Measurements from ENCODE around the gene RER1. TPM values are rescaled to one million over a fixed set of nuclear protein-coding genes. Genes with fewer than 3 reads are reported as not detected.

RER1 gene
- total RNA-seq, 2 experiments from 2014 or later: 60.5 to 138 TPM

DNA sequence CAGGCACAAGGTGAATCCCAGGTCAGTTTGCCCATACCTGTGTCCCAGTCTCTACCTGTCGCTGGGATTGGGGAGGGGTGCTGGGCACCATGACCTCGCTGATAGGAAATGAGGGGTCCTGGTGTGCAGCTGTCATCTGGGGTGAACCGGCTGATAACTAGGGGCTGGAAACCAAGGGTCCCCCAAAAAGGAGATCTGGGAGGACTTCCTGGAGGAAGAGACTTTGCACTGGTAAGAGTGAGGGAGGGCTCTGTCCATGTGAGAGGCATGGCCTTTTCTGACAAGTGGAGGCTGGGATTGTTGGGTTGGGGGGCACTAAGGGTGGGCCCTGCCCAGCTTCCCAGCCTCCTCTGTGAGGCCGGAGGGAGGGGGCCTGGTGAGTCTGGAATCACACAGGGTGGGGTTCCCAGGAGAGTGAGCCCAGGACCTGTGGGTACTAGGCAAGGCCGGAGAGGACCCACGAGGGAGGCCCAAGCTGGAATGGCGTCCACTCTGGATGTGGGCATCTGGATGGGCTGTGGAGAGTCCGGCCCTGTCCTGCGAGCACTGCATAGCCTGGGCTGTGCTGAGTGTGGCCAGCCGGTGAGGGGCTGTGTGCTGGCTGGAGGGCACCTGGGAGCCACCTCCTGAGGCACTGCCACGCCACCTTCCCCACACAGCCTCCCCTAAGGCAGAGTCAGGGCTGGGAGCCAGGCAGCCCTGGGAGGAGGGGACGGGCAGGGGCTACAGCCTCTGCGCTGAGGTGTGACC lies 25.6 kb downstream of the RER1 start:
- Histone ChIP-seq H2AFZ (ENCODE audit: low read length) (no peak overlapping the region), H3K9me3 (ENCODE audit: low read length) (no peaks in the 10 kb centered on the region), H3K36me3 (ENCODE audit: insufficient read depth, low read length) (no peaks in the 10 kb centered on the region), H3K4me1 (ENCODE audit: insufficient read depth, low read length, poor library complexity, severe bottlenecking) (peaks cover 35% of the 10 kb centered on the region), H4K20me1 (ENCODE audit: insufficient read depth, low read length) (no peaks in the 10 kb centered on the region), H3K4me2 (ENCODE audit: low read length) (peak overlapping the region; percentile 91; the same call in 1 of the 2 replicates), H3K9me2 (ENCODE audit: insufficient read depth, low read length) (no peaks in the 10 kb centered on the region), H3K79me2 (ENCODE audit: insufficient read depth, low read depth, low read length) (no peaks in the 10 kb centered on the region), H3K4me3 (ENCODE audit: low read depth, low read length, poor library complexity, severe bottlenecking) (no peak overlapping the region), H3K27ac (ENCODE audit: low read depth, low read length, poor library complexity, severe bottlenecking) (no peak overlapping the region)
- intact Hi-C loops (cut with micrococcal nuclease; ENCODE audit: unreplicated experiment): no loop called here
- DNase-seq (ENCODE audit: low spot score): no peak
- TF ChIP-seq CTCF (conservative IDR thresholded peaks at IDR 0.05; ENCODE audit: low read length) (no peak), EZH2phosphoT487 (IDR thresholded peaks at IDR 0.05; ENCODE audit: borderline replicate concordance, low read depth, low read length) (no peak)
- BruUV-seq (replicated peaks): no TSS peak
- POLR2A ChIA-PET: no interaction called here
- CTCF ChIA-PET (ENCODE audit: unreplicated experiment): interaction anchor here (0.6 kb wide), 1 partner anchor 1125 kb away, joined by 4 read pairs; no protein-coding TSS in a partner anchor

DNA sequence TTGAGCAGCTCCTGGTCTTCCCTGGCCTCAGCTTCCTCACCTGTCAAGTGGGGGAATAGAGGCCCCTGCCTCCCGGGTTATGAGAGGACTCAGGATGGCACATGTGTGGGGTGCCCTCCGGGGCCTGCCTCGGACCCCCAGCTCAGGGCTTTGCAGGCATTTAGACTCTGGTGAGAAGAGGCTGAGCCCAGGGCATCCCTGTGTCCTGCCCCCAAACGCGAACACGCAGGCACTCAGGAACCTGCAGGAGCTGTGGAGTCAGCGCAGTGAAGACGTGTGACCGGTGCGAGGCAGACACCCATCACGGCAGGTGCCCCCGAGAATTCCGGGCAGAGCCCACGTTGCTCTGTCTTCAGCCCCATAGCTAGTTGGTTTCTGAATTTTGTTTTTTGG lies 26.2 kb downstream of the RER1 start:
- H2AFZ ChIP-seq (ENCODE audit: low read length): no peak overlapping the region
- H3K27ac ChIP-seq (ENCODE audit: low read depth, low read length, poor library complexity, severe bottlenecking): no peak overlapping the region
- H3K79me2 ChIP-seq (ENCODE audit: insufficient read depth, low read depth, low read length): no peaks in the 10 kb centered on the region
- H3K36me3 ChIP-seq (ENCODE audit: insufficient read depth, low read length): no peaks in the 10 kb centered on the region
- no peak overlapping the region for H3K4me3 ChIP-seq (ENCODE audit: low read depth, low read length, poor library complexity, severe bottlenecking)
- ChIA-PET CTCF (ENCODE audit: unreplicated experiment) (no interaction called here), POLR2A (no interaction called here)
- no peak for DNase-seq (ENCODE audit: low spot score)
- no peaks in the 10 kb centered on the region for H3K9me2 ChIP-seq (ENCODE audit: insufficient read depth, low read length)
- BruUV-seq (replicated peaks): no TSS peak
- intact Hi-C loops (cut with micrococcal nuclease; ENCODE audit: unreplicated experiment): no loop called here
- no peaks in the 10 kb centered on the region for H3K9me3 ChIP-seq (ENCODE audit: low read length)
- H4K20me1 ChIP-seq (ENCODE audit: insufficient read depth, low read length): no peaks in the 10 kb centered on the region
- no peak overlapping the region for H3K4me2 ChIP-seq (ENCODE audit: low read length)
- no peak for TF ChIP-seq CTCF (conservative IDR thresholded peaks at IDR 0.05; ENCODE audit: low read length)
- no peak for TF ChIP-seq EZH2phosphoT487 (IDR thresholded peaks at IDR 0.05; ENCODE audit: borderline replicate concordance, low read depth, low read length)
- H3K4me1 ChIP-seq (ENCODE audit: insufficient read depth, low read length, poor library complexity, severe bottlenecking): peaks cover 35% of the 10 kb centered on the region

DNA sequence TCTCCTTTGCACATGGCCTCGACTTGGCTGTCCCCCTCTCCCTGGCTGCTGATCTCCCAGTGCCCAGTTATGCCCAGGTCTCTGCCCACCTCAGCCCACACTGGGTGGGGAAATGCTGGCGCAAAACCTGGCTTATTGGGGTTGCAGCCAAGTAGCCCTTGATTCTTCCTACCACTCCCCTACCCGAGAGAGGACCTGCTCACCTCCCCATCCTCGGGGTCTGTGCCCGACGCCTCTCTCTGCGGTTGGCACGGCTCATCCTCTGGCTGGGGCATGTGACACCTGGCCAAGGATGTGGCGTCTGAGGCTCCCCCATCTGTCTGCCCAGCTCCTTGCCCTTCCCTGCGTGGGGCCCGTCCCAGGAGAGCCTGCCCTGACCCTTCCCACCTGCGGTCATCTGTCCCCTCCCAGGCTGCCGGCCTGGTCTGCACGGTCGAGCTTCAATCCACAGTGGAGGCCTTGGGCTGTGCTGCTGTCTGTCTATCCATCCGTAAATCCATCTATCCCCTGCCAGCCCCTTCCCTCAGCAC lies 27.2 kb downstream of the RER1 start:
- intact Hi-C loops (cut with micrococcal nuclease; ENCODE audit: unreplicated experiment): no loop called here
- Histone ChIP-seq H3K9me3 (ENCODE audit: low read length) (peaks cover 7% of the 10 kb centered on the region; the same call in 1 of the 2 replicates), H3K27ac (ENCODE audit: low read depth, low read length, poor library complexity, severe bottlenecking) (no peak overlapping the region), H3K4me2 (ENCODE audit: low read length) (no peak overlapping the region), H4K20me1 (ENCODE audit: insufficient read depth, low read length) (no peaks in the 10 kb centered on the region), H3K36me3 (ENCODE audit: insufficient read depth, low read length) (no peaks in the 10 kb centered on the region), H3K9me2 (ENCODE audit: insufficient read depth, low read length) (no peaks in the 10 kb centered on the region), H3K4me3 (ENCODE audit: low read depth, low read length, poor library complexity, severe bottlenecking) (no peak overlapping the region), H3K79me2 (ENCODE audit: insufficient read depth, low read depth, low read length) (no peaks in the 10 kb centered on the region), H3K4me1 (ENCODE audit: insufficient read depth, low read length, poor library complexity, severe bottlenecking) (peaks cover 31% of the 10 kb centered on the region), H2AFZ (ENCODE audit: low read length) (no peak overlapping the region)
- ChIA-PET POLR2A (no interaction called here), CTCF (ENCODE audit: unreplicated experiment) (no interaction called here)
- DNase-seq (ENCODE audit: low spot score): no peak
- TF ChIP-seq EZH2phosphoT487 (IDR thresholded peaks at IDR 0.05; ENCODE audit: borderline replicate concordance, low read depth, low read length): no peak
- TF ChIP-seq CTCF (conservative IDR thresholded peaks at IDR 0.05; ENCODE audit: low read length): no peak
- no TSS peak for BruUV-seq (replicated peaks)
